ENCODE results near the gene NPAS3. TPM values are rescaled to one million over a fixed set of nuclear protein-coding genes. Genes with fewer than 3 reads are reported as not detected.

The NPAS3 gene
- total RNA-seq, 1 donor from 2014 or later = not detected

- TF ChIP-seq CTCF (IDR thresholded peaks at IDR 0.05) (no peak), EZH2 (IDR thresholded peaks at IDR 0.05) (no peak), EZH2phosphoT487 (IDR thresholded peaks at IDR 0.05) (no peak)
- Mint-ChIP-seq H3K9me3 (no peaks in the 10 kb centered on the region), H3K36me3 (peaks cover 8% of the 10 kb centered on the region), H3K27ac (no peak overlapping the region), H3K27me3 (ENCODE audit: insufficient read depth, low read depth) (no peaks in the 10 kb centered on the region), H3K4me3 (no peak overlapping the region), H3K4me1 (peaks cover 37% of the 10 kb centered on the region)
- no peaks in the 10 kb centered on the region for H4K20me1 ChIP-seq (ENCODE audit: low read depth)
- no peak overlapping the region for H3K4me3 ChIP-seq
- no peaks in the 10 kb centered on the region for H3K36me3 ChIP-seq
- H3F3A ChIP-seq (ENCODE audit: low read depth) = peaks cover 23% of the 10 kb centered on the region
- H3K9ac ChIP-seq = no peak overlapping the region
- H3K4me2 ChIP-seq = no peak overlapping the region
- H3K9me3 ChIP-seq (ENCODE audit: low read depth) = no peaks in the 10 kb centered on the region
- DNase-seq (ENCODE audit: low spot score) = no peak
- H3K79me2 ChIP-seq (ENCODE audit: low read depth) = no peaks in the 10 kb centered on the region
- H3K4me1 ChIP-seq = peaks cover 40% of the 10 kb centered on the region
- no peaks in the 10 kb centered on the region for H3K27me3 ChIP-seq
- H3K27ac ChIP-seq = no peak overlapping the region
- H2AFZ ChIP-seq (replicated peaks) = no peak overlapping the region
These were observed 842.6 kb downstream of the NPAS3 start for GRCh38 chr14:33781236-33781635.

GRCh38 chr14:33782923-33783322, 844.2 kb downstream of the NPAS3 start:
- H3K4me3 ChIP-seq = no peak overlapping the region
- H3K27ac Mint-ChIP-seq = peak overlapping the region; percentile 91

GRCh38 chr14:33786091-33786825, 847.6 kb downstream of the NPAS3 start:
- Histone ChIP-seq H3K9ac (no peak overlapping the region), H3K9me3 (ENCODE audit: low read depth) (no peaks in the 10 kb centered on the region), H2AFZ (replicated peaks) (no peak overlapping the region), H3K36me3 (no peaks in the 10 kb centered on the region), H4K20me1 (ENCODE audit: low read depth) (no peaks in the 10 kb centered on the region), H3K27me3 (no peaks in the 10 kb centered on the region), H3K4me2 (peak overlapping the region; percentile 43), H3K4me1 (peaks cover 48% of the 10 kb centered on the region), H3K4me3 (no peak overlapping the region), H3F3A (ENCODE audit: low read depth) (peaks cover 12% of the 10 kb centered on the region), H3K27ac (no peak overlapping the region), H3K79me2 (ENCODE audit: low read depth) (no peaks in the 10 kb centered on the region)
- H3K36me3 Mint-ChIP-seq = peaks cover 9% of the 10 kb centered on the region
- no peak overlapping the region for H3K4me3 Mint-ChIP-seq
- peak overlapping the region; percentile 44 for H3K27ac Mint-ChIP-seq
- peaks cover 60% of the 10 kb centered on the region for H3K4me1 Mint-ChIP-seq
- peak; percentile 38 for DNase-seq (ENCODE audit: low spot score)
- peaks cover 5% of the 10 kb centered on the region for H3K9me3 Mint-ChIP-seq
- TF ChIP-seq EZH2 (IDR thresholded peaks at IDR 0.05) (no peak), EZH2phosphoT487 (IDR thresholded peaks at IDR 0.05) (no peak), CTCF (IDR thresholded peaks at IDR 0.05) (no peak)
- H3K27me3 Mint-ChIP-seq (ENCODE audit: insufficient read depth, low read depth) = no peaks in the 10 kb centered on the region

More at GRCh38 chr14:33782923-33783322, 844.2 kb downstream of the NPAS3 start:
- H2AFZ ChIP-seq (replicated peaks) = peak overlapping the region; percentile 82
- DNase-seq (ENCODE audit: low spot score) = peak; percentile 38
- H3K9ac ChIP-seq = no peak overlapping the region
- peaks cover 41% of the 10 kb centered on the region for H3K4me1 ChIP-seq
- Mint-ChIP-seq H3K4me3 (peak overlapping the region; percentile 31), H3K4me1 (peaks cover 47% of the 10 kb centered on the region), H3K36me3 (peaks cover 8% of the 10 kb centered on the region), H3K9me3 (no peaks in the 10 kb centered on the region), H3K27me3 (ENCODE audit: insufficient read depth, low read depth) (no peaks in the 10 kb centered on the region)
- no peaks in the 10 kb centered on the region for H3K27me3 ChIP-seq
- no peaks in the 10 kb centered on the region for H3K9me3 ChIP-seq (ENCODE audit: low read depth)
- H3K4me2 ChIP-seq = no peak overlapping the region
- TF ChIP-seq EZH2 (IDR thresholded peaks at IDR 0.05) (no peak), EZH2phosphoT487 (IDR thresholded peaks at IDR 0.05) (no peak), CTCF (IDR thresholded peaks at IDR 0.05) (no peak)
- no peaks in the 10 kb centered on the region for H3K36me3 ChIP-seq
- peaks cover 12% of the 10 kb centered on the region for H3F3A ChIP-seq (ENCODE audit: low read depth)
- H3K27ac ChIP-seq = no peak overlapping the region
- no peaks in the 10 kb centered on the region for H4K20me1 ChIP-seq (ENCODE audit: low read depth)
- no peaks in the 10 kb centered on the region for H3K79me2 ChIP-seq (ENCODE audit: low read depth)
